Heart right ventricle (tissue), 16 donors: ENCODE data around the gene ABHD16B. TPM values are rescaled to one million over a fixed set of nuclear protein-coding genes. Genes with fewer than 3 reads are reported as not detected.
A peak's percentile ranks its signal among the peaks of the same experiment; 100 is the strongest.

Source experiments
- ATAC-seq, 8 donors: fragments of 200-7000 bp; cut with Tn5 transposase; one replicate each; pipeline ENCODE4 v1.9.1; 2020; ENCODE audit warnings: mild to moderate bottlenecking in 8 of 8, moderate library complexity in 8 of 8, moderate number of reproducible peaks in 1 of 8
- DNase-seq, 2 donors: peaks; one replicate each; pipeline ENCODE4 v3.0.0-alpha.2; 2020
- H3K27ac ChIP-seq, 10 donors: fragments of 200-600 bp; sonication (generic) in 2 of 10; one replicate each; pipeline versions ENCODE4 v1.5.0 to v1.8.0; 2020 to 2022; ENCODE audit warnings: mild to moderate bottlenecking in 3 of 10
- H3K27me3 ChIP-seq, 7 donors: fragments of 200-600 bp; one replicate each; pipeline ENCODE4 v1.8.0; 2021 to 2022; ENCODE audit warnings: mild to moderate bottlenecking in 2 of 7
- H3K36me3 ChIP-seq, 9 donors: fragments of 200-600 bp; sonication (generic) in 1 of 9; one replicate each; pipeline versions ENCODE4 v1.5.0 to v1.8.0; 2020 to 2022; ENCODE audit warnings: mild to moderate bottlenecking in 2 of 9
- H3K4me1 ChIP-seq, 9 donors: fragments of 200-600 bp; sonication (generic) in 1 of 9; one replicate each; pipeline versions ENCODE4 v1.5.0 to v1.8.0; 2020 to 2022; ENCODE audit warnings: mild to moderate bottlenecking in 4 of 9
- H3K4me3 ChIP-seq, 10 donors: fragments of 200-600 bp; sonication (generic) in 2 of 10; one replicate each; pipeline versions ENCODE4 v1.5.0 to v1.8.0; 2020 to 2022; ENCODE audit warnings: mild to moderate bottlenecking in 7 of 10, moderate library complexity in 2 of 10
- H3K9me3 ChIP-seq, 11 donors: fragments of 200-600 bp in 10 of 11; sonication (generic) in 2 of 11; one replicate each; pipeline versions ENCODE4 v1.5.0 to v1.8.0; 2013 to 2022; ENCODE audit warnings: mild to moderate bottlenecking in 2 of 11, control low read depth in 1 of 11, moderate library complexity in 1 of 11
- WGBS, 2 donors: extraction: QIAGEN DNeasy Blood & Tissue Kit; methylation state at CpG; one replicate each; pipeline ENCODE4 v1.1.7; 2013; ENCODE audit warnings: inconsistent platforms in 1 of 2; 5-methylcytosine and 5-hydroxymethylcytosine counted together
- intact Hi-C, 10 donors: fragments of 100-400 bp; cut with DNase I; formaldehyde crosslinking; loops; one replicate each; pipeline versions ENCODE4 v1.11.1 to v1.14.2; 2022
- polyA plus RNA-seq, 2 donors: library from polyadenylated mRNA; stranded (reverse); fragments of 200-250 nt; gene quantifications; one replicate each; pipeline ENCODE4 v1.2.3, GENCODE V29; 2013
- total RNA-seq, 10 donors: library from RNA; stranded (reverse); fragmentation: NEBNext Ultra II Directional in 3 of 10; extraction: Animal tissue kit (Norgen Biotek cat#: 25700) in 3 of 10; gene quantifications; one replicate each; pipeline versions ENCODE4 v1.2.1 to v1.2.4, GENCODE V29; 2021 to 2023
- TF ChIP-seq, protein P1 (sequence below), 9 donors: fragments of 200-600 bp; sonication (generic) in 2 of 9; IDR thresholded peaks; one replicate each; pipeline versions ENCODE4 v1.5.0 to v1.8.0; 2021 to 2022; ENCODE audit warnings: antibody characterized with exemption in 9 of 9, mild to moderate bottlenecking in 5 of 9, moderate library complexity in 1 of 9
- donor health status: Arrhythmogenic right ventricular cardiomyopathy.
- donor health status: ischemic (EF 13 %, LVEDD 7.1; RV severe dilation, severe dysfunction).
- donor health status: healthy with polysubstance abuse.
- donor health status: DM: no; HTN: yes; CAD: no.
- donor health status: DM: no; HTN: no; CAD: no.
- donor health status: ischemic (EF 25% LVEDD 6.9; RV normal size, moderate dysfunction).
- donor health status: ischemic (EF 25% LVEDD 5.7; RV mildly dilated, moderate dysfunction).
- donor health status: healthy.
- donor health status: DM: yes; HTN: yes; CAD: no.
- donor health status: Ischemic cardiomyopathy.
- donor health status: ischemic (EF 35%, LVEDD 5.7; RV mildly dilated, moderate dysfunction).
- donor health status: nonischemic (EF 11% LVEDD 7.7; RV severe dilation, severe dysfunction).
- donor health status: DM: yes; HTN: yes; CAD: no.
- donor health status: PGD.
- donor health status: ischemic (EF 29% LVEDD 5.4; RV normal size, mild dysfunction).
- donor health status: nonischemic (EF 23%, LVEDD 6.1; RV moderate dilation, normal function).

ABHD16B gene
- total and polyA plus RNA-seq, 12 donors: 0.32 to 0.59 TPM; not detected in 10

DNA sequence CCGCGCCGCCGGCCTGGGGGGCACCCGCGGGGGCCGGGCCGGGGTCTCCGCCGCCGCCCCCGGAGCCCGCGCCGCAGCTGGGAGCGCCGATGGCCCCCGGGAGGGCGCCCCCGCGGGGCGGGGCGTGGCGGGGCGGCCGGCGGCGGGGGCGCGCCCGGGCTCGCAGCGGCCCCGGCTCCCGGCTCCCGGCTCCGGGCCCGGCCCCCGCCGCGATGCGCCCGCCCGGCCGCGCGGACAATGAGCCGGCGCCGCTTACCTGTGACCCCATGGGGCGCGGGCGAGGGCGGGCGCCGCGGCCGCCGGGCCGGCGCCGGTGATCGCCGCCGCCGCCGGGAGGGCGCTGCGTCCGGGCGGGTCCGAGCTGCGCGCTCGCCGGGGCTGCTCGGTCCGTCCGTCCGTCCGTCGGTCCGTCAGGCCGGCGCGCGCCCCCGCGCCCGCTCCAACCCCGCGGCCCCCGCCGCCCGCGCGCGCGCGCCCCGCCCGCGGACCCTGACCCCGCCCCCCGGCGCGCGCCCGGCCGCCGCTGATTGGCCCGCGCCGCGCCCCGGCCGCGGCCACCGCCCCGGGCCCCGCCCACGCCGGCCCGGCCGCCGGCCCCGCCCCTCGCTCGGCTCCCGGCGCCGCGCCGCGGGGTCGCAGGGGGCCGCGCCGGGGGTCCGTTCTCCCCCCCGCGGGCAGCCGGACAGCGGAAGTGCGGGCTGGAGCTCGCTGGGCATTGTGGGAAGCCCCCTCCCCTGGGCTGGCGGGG, 30.3 kb upstream of the ABHD16B start, which contains the start of gene ZBTB46:
Gene ZBTB46, minus strand, starts transcription at position 424 of the 748 bp plus-strand sequence. CDS start 40,507 bp downstream, outside the sequence.
- TF ChIP-seq, protein P1, sequence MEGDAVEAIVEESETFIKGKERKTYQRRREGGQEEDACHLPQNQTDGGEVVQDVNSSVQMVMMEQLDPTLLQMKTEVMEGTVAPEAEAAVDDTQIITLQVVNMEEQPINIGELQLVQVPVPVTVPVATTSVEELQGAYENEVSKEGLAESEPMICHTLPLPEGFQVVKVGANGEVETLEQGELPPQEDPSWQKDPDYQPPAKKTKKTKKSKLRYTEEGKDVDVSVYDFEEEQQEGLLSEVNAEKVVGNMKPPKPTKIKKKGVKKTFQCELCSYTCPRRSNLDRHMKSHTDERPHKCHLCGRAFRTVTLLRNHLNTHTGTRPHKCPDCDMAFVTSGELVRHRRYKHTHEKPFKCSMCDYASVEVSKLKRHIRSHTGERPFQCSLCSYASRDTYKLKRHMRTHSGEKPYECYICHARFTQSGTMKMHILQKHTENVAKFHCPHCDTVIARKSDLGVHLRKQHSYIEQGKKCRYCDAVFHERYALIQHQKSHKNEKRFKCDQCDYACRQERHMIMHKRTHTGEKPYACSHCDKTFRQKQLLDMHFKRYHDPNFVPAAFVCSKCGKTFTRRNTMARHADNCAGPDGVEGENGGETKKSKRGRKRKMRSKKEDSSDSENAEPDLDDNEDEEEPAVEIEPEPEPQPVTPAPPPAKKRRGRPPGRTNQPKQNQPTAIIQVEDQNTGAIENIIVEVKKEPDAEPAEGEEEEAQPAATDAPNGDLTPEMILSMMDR (IDR thresholded peaks at IDR 0.05): no peak
- Histone ChIP-seq H3K27me3 (peaks cover 0 to 63% (median 0%) of the 10 kb centered on the region in 7 donors), H3K27ac (peak within 1 kb of the TSS; percentile 80 to 98 (median 90)), H3K9me3 (no peaks in the 10 kb centered on the region), H3K36me3 (no peaks in the 10 kb centered on the region), H3K4me1 (peaks cover 26 to 75% (median 66%) of the 10 kb centered on the region in 9 donors), H3K4me3 (peak within 1 kb of the TSS; percentile 42 to 97 (median 70))
- intact Hi-C loops: loop anchor here in 2 of 10 donors (1.0 to 2.0 kb wide), 2 partner anchors 28 to 29 kb away; no protein-coding TSS in a partner anchor
- WGBS, 2 donors: 1 to 2% methylated on average over 35 to 142 of the region's 147 CpGs
- ATAC-seq (peak in 5 of 8 donors; percentile 7 to 51 (median 36)), DNase-seq (peak; percentile 62 to 76)

DNA sequence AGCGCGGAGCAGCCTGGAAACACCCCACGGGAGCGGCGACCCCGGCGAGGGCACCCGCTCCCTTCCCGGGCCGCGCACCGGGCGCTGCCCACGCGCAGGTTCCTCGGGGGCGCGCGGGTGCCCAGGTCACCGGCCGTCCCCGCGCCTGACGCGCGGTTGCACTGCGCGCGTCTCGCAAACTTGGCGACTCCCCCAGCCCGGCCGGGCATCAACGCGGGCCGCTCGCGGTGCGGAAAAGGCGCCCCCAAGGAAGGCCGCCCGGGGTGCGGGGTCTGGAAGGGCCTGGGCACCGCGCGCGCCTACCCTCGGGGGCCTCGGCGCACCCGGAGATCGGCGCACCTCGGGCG, 29.7 kb upstream of the ABHD16B start:
- Histone ChIP-seq H3K9me3 (no peaks in the 10 kb centered on the region), H3K27me3 (peaks cover 0 to 61% (median 0%) of the 10 kb centered on the region in 7 donors), H3K4me3 (peak overlapping the region; percentile 42 to 95 (median 67)), H3K4me1 (peaks cover 26 to 69% (median 62%) of the 10 kb centered on the region in 9 donors), H3K27ac (peak overlapping the region; percentile 77 to 98 (median 90)), H3K36me3 (no peaks in the 10 kb centered on the region)
- ATAC-seq (peak in 3 of 8 donors; percentile 2 to 4 (median 2)), DNase-seq (no peak)
- WGBS, 2 donors: 0 to 1% methylated on average over 31 to 55 of the region's 55 CpGs
- intact Hi-C loops: loop anchor here in 1 of 10 donors (2.0 kb wide), 1 partner anchor 27 kb away; no protein-coding TSS in a partner anchor
- TF ChIP-seq, protein P1 (IDR thresholded peaks at IDR 0.05): no peak

DNA sequence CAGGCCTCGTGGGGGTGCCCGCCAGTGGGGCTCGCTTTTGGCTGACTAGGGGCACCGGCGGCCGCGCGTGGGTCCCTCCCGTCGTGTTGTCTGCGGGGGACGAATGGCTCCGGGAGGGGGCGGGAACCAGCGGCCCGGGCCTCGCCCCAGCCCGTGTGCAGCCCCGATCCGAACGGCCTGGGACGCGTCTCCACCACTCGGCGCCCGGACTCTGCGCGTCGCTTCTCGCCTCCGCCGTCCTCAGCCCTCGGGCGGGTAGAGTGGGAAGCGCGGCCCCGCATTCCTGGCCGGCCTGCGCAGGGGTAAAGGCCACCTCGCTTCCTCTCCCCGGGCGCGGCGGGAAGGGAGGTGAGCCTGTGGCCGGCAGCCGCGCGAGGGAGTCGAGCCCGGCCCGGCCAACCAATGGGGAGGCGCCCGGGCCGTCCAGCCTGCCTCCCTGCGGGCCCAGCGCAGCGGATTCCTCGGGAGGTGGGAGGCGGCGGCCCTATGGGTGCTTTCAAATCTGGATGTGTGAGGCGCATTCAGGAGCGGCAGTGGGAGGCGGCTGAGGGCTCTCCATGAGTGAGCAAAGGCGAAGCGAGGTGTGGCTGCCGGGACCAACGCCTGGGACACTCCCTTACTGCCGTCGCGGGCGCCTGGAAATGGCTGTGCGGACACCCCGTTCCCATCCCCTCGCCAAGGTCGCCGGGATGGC, 29.2 kb upstream of the ABHD16B start:
- Histone ChIP-seq H3K4me1 (peaks cover 26 to 63% (median 57%) of the 10 kb centered on the region in 9 donors), H3K27me3 (peaks cover 0 to 56% (median 0%) of the 10 kb centered on the region in 7 donors), H3K27ac (peak overlapping the region; percentile 77 to 98 (median 90)), H3K4me3 (peak overlapping the region; percentile 42 to 95 (median 67)), H3K9me3 (no peaks in the 10 kb centered on the region), H3K36me3 (no peaks in the 10 kb centered on the region)
- peak; percentile 31 to 66 (median 52) for ATAC-seq
- TF ChIP-seq, protein P1 (IDR thresholded peaks at IDR 0.05): peak in 1 of 9 donors; percentile 6
- 8 to 10% methylated on average over 63 to 76 of the region's 76 CpGs for WGBS, 2 donors
- DNase-seq: peak; percentile 59 to 72
- intact Hi-C loops: loop anchor here in 1 of 10 donors (2.0 kb wide), 1 partner anchor 27 kb away; no protein-coding TSS in a partner anchor
